Fibroblast of lung (primary cell): ENCODE measurements around the gene FLT3LG. TPM values are rescaled to one million over a fixed set of nuclear protein-coding genes. Genes with fewer than 3 reads are reported as not detected.

Source experiments
- DNase-seq, 2 donors: peaks; one replicate each; pipeline versions ENCODE4 v3.0.0 to v3.0.0-alpha.2; 2010; ENCODE audit warnings: low read depth in 2 of 2
- H2AFZ ChIP-seq: 2 replicates; pipeline ENCODE4 v1.5.1; 2012; ENCODE audit warnings: low read length, control low read depth, inconsistent platforms
- H3K27ac ChIP-seq: 2 replicates; pipeline ENCODE4 v1.5.1; 2011; ENCODE audit warnings: low read length, control low read depth; ENCODE audit not compliant: insufficient read depth
- H3K27me3 ChIP-seq: 2 replicates; pipeline ENCODE4 v1.5.1; 2011; ENCODE audit warnings: mild to moderate bottlenecking, low read length; ENCODE audit not compliant: control insufficient read depth, insufficient read depth
- H3K36me3 ChIP-seq: 2 replicates; pipeline ENCODE4 v1.5.1; 2011; ENCODE audit warnings: low read length; ENCODE audit not compliant: control insufficient read depth, insufficient read depth
- H3K4me1 ChIP-seq: 2 replicates; pipeline ENCODE4 v1.5.1; 2011; ENCODE audit warnings: low read length; ENCODE audit not compliant: control insufficient read depth, insufficient read depth; ENCODE audit errors: extremely low read depth
- H3K4me2 ChIP-seq: 2 replicates; pipeline ENCODE4 v1.5.1; 2011; ENCODE audit warnings: low read length, control low read depth; ENCODE audit not compliant: insufficient read depth; ENCODE audit errors: extremely low read depth
- H3K4me3 ChIP-seq, 4 experiments: fragments of 200-600 bp in 1 of 4; sonication (generic) in 1 of 4; replicated peaks in 1 of 4; 2 replicates each; pipeline ENCODE4 v1.5.1; 2011 to 2016; ENCODE audit warnings: low read length in 4 of 4, low read depth in 3 of 4, mild to moderate bottlenecking in 3 of 4, control low read depth in 2 of 4, inconsistent platforms in 1 of 4, mixed read lengths in 1 of 4; ENCODE audit not compliant: insufficient read depth in 1 of 4; ENCODE audit errors: control extremely low read depth in 1 of 4
- H3K79me2 ChIP-seq: 2 replicates; pipeline ENCODE4 v1.5.1; 2012; ENCODE audit warnings: mild to moderate bottlenecking, low read length, inconsistent platforms; ENCODE audit not compliant: control insufficient read depth, insufficient read depth
- H3K9ac ChIP-seq: 2 replicates; pipeline ENCODE4 v1.5.1; 2011; ENCODE audit warnings: mild to moderate bottlenecking, low read length, control low read depth; ENCODE audit not compliant: insufficient read depth
- H3K9me3 ChIP-seq: 2 replicates; pipeline ENCODE4 v1.5.1; 2012; ENCODE audit warnings: low read depth, low read length; ENCODE audit not compliant: control insufficient read depth, insufficient read depth
- H4K20me1 ChIP-seq: 2 replicates; pipeline ENCODE4 v1.5.1; 2011; ENCODE audit warnings: low read length; ENCODE audit not compliant: control insufficient read depth, insufficient read depth; ENCODE audit errors: extremely low read depth
- EZH2 ChIP-seq: IDR thresholded peaks from 2 replicates; pipeline ENCODE4 v1.5.1; 2012; ENCODE audit warnings: low read length, control low read depth, mild to moderate bottlenecking; ENCODE audit errors: missing control alignments
- polyA plus RNA-seq, 2 donors: library from polyadenylated mRNA; depleted of rRNA in 1 of 2; stranded (reverse) in 1 of 2; unstranded in 1 of 2; fragments of >200 nt; gene quantifications; 2 replicates each; pipeline ENCODE4 v1.2.1, GENCODE V29; 2011 to 2012; ENCODE audit warnings: missing spikeins in 1 of 2
- total RNA-seq: library from RNA; depleted of rRNA; stranded (reverse); fragments of >200 nt; gene quantifications from 2 replicates; pipeline ENCODE4 v1.2.1, GENCODE V29; 2014
- TF ChIP-seq, protein P1 (sequence below), 2 donors: IDR thresholded peaks in 1 of 2; conservative IDR thresholded peaks in 1 of 2; 1 replicate in 1 of 2; 2 replicates in 1 of 2; pipeline ENCODE4 v1.5.1; 2011 to 2012; ENCODE audit warnings: low read length in 2 of 2, control low read depth in 1 of 2, inconsistent platforms in 1 of 2, low read depth in 1 of 2, mild to moderate bottlenecking in 1 of 2

Gene FLT3LG
- total and polyA plus RNA-seq, 2 donors (not counting 1 experiment from before 2014, with no cell fraction given) = 4.4 to 4.5 TPM

DNA sequence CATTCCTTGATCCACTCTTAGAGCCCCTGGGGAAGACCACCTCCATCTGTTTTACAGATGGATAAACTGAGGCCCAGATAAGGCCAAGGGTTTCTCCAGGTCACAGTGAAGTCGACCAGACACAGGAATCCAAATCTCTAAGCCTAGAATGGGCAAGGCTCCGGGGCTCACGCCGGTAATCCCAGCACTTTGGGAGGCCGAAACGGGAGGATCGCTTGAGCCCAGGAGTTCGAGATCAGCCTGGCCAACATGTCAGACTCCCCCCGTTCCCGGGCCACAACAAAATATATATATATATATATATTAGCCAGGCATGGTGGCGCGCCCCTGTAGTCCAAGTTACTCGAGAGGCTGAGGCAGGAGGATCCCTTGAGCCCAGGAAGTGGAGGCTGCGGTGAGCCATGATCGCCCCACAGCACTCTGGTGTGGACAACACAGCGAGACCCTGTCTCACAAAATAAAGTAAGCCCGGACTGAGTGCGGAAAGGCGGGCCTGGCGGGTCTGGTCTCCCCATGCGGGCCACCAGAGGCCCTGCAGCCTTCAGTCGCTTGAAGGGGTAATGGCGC, 12.8 kb downstream of the FLT3LG start:
- Histone ChIP-seq H3K27me3 (no peaks in the 10 kb centered on the region), H3K4me2 (no peak overlapping the region), H2AFZ (peak overlapping the region; percentile 49), H3K4me1 (peaks cover 10% of the 10 kb centered on the region), H3K36me3 (peaks cover 23% of the 10 kb centered on the region), H3K9me3 (no peaks in the 10 kb centered on the region), H4K20me1 (peaks cover 4% of the 10 kb centered on the region), H3K79me2 (peaks cover 40% of the 10 kb centered on the region), H3K4me3 (no peak overlapping the region), H3K9ac (no peak overlapping the region), H3K27ac (no peak overlapping the region)
- no peak for TF ChIP-seq EZH2
- TF ChIP-seq, protein P1, sequence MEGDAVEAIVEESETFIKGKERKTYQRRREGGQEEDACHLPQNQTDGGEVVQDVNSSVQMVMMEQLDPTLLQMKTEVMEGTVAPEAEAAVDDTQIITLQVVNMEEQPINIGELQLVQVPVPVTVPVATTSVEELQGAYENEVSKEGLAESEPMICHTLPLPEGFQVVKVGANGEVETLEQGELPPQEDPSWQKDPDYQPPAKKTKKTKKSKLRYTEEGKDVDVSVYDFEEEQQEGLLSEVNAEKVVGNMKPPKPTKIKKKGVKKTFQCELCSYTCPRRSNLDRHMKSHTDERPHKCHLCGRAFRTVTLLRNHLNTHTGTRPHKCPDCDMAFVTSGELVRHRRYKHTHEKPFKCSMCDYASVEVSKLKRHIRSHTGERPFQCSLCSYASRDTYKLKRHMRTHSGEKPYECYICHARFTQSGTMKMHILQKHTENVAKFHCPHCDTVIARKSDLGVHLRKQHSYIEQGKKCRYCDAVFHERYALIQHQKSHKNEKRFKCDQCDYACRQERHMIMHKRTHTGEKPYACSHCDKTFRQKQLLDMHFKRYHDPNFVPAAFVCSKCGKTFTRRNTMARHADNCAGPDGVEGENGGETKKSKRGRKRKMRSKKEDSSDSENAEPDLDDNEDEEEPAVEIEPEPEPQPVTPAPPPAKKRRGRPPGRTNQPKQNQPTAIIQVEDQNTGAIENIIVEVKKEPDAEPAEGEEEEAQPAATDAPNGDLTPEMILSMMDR (conservative IDR thresholded peaks at IDR 0.05 in 1 of 2, IDR thresholded peaks at IDR 0.05 in 1 of 2; ENCODE audit: low read depth in 1 of 2, low read length in 2 of 2) = no peak
- no peak for DNase-seq

DNA sequence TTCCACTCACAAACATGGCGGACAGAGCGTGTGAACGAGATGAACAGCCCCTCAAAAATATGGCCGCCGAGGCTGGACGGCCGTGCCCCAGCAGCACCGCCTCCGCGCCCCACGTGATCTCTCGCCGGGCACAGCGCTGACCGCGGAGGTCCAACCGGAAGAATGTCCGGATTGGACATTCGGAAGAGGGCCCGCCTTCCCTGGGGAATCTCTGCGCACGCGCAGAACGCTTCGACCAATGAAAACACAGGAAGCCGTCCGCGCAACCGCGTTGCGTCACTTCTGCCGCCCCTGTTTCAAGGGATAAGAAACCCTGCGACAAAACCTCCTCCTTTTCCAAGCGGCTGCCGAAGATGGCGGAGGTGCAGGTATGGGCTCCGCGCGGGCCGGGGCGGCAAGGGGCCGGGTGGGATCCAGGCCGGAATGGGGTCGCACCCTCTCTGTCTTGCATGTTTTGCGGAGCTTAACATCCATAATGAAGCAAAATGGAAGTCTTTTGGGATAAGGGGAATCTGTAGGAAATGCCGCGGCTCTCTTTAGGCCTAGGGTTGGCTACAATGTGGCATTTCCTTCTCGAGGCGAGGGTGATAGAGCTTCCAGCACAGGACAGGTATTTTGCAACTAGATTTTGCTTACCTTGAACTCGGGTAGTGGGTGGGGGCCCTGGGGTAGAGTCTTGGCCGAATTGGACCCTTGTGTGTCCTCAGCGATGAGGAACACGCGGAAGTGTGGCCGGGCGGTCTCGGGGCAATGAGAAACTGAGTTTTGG, 13.4 kb downstream of the FLT3LG start, which contains the start of gene RPL13A:
Gene RPL13A, plus strand, starts transcription at position 332 of the 769 bp plus-strand sequence. Its CDS starts 22 bp downstream, at position 354.
- Histone ChIP-seq H3K4me2 (peak within 1 kb of the TSS; percentile 86), H2AFZ (peak within 1 kb of the TSS; percentile 49), H4K20me1 (peaks cover 4% of the 10 kb centered on the region), H3K9me3 (no peaks in the 10 kb centered on the region), H3K4me3 (peak within 1 kb of the TSS; percentile 77 to 95 (median 85)), H3K9ac (peak within 1 kb of the TSS; percentile 83), H3K27ac (peak within 1 kb of the TSS; percentile 90), H3K79me2 (peaks cover 40% of the 10 kb centered on the region), H3K4me1 (peaks cover 10% of the 10 kb centered on the region), H3K27me3 (no peaks in the 10 kb centered on the region), H3K36me3 (peaks cover 27% of the 10 kb centered on the region)
- DNase-seq = peak; percentile 97 to 100
- no peak for TF ChIP-seq EZH2
- TF ChIP-seq, protein P1 (conservative IDR thresholded peaks at IDR 0.05 in 1 of 2, IDR thresholded peaks at IDR 0.05 in 1 of 2; ENCODE audit: low read depth in 1 of 2, low read length in 2 of 2) = no peak

GRCh38 chr19:49488046-49488862, 14.2 kb downstream of the FLT3LG start:
- no peaks in the 10 kb centered on the region for H3K27me3 ChIP-seq
- peak overlapping the region; percentile 77 to 95 (median 85) for H3K4me3 ChIP-seq
- peak overlapping the region; percentile 90 for H3K27ac ChIP-seq
- no peak for TF ChIP-seq EZH2
- TF ChIP-seq, protein P1 (conservative IDR thresholded peaks at IDR 0.05 in 1 of 2, IDR thresholded peaks at IDR 0.05 in 1 of 2; ENCODE audit: low read depth in 1 of 2, low read length in 2 of 2) = no peak
- peaks cover 10% of the 10 kb centered on the region for H3K4me1 ChIP-seq
- no peak overlapping the region for H2AFZ ChIP-seq
- H4K20me1 ChIP-seq = peaks cover 4% of the 10 kb centered on the region
- peak overlapping the region; percentile 86 for H3K4me2 ChIP-seq
- peaks cover 27% of the 10 kb centered on the region for H3K36me3 ChIP-seq
- H3K9me3 ChIP-seq = no peaks in the 10 kb centered on the region
- H3K79me2 ChIP-seq = peaks cover 40% of the 10 kb centered on the region
- no peak for DNase-seq
- peak overlapping the region; percentile 83 for H3K9ac ChIP-seq
